ENCODE measurements around the gene SELENOK.
A peak's percentile ranks its signal among the peaks of the same experiment; 100 is the strongest.

The SELENOK gene

GRCh38 chr3:53885239-53885638 is 6.4 kb downstream of the SELENOK start:
- H3K4me1 ChIP-seq (ENCODE audit: insufficient read depth, poor library complexity, severe bottlenecking), result peaks cover 11% of the 10 kb centered on the region
- no peaks in the 10 kb centered on the region for H3K27me3 ChIP-seq (ENCODE audit: insufficient read depth, poor library complexity, severe bottlenecking)
- no peak for ATAC-seq (ENCODE audit: low read depth)
- H3K4me3 ChIP-seq (ENCODE audit: severe bottlenecking), result no peak overlapping the region
- peaks cover 57% of the 10 kb centered on the region for H3K36me3 ChIP-seq (ENCODE audit: low read depth)
- no peak for TF ChIP-seq CTCF (IDR thresholded peaks at IDR 0.05; ENCODE audit: poor library complexity, severe bottlenecking)
- H3K27ac ChIP-seq (ENCODE audit: poor library complexity, severe bottlenecking), result no peak overlapping the region
- DNase-seq (ENCODE audit: low spot score), result no peak
- no peaks in the 10 kb centered on the region for H3K9me3 ChIP-seq (ENCODE audit: severe bottlenecking)

- no peaks in the 10 kb centered on the region for H3K27me3 ChIP-seq (ENCODE audit: insufficient read depth, poor library complexity, severe bottlenecking)
- H3K4me3 ChIP-seq (ENCODE audit: severe bottlenecking), result no peak overlapping the region
- ATAC-seq (ENCODE audit: low read depth) (no peak), DNase-seq (ENCODE audit: low spot score) (no peak)
- H3K27ac ChIP-seq (ENCODE audit: poor library complexity, severe bottlenecking), result no peak overlapping the region
- H3K36me3 ChIP-seq (ENCODE audit: low read depth), result peaks cover 55% of the 10 kb centered on the region
- peaks cover 5% of the 10 kb centered on the region for H3K4me1 ChIP-seq (ENCODE audit: insufficient read depth, poor library complexity, severe bottlenecking)
- no peak for TF ChIP-seq CTCF (IDR thresholded peaks at IDR 0.05; ENCODE audit: poor library complexity, severe bottlenecking)
- H3K9me3 ChIP-seq (ENCODE audit: severe bottlenecking), result no peaks in the 10 kb centered on the region
Measured at GRCh38 chr3:53884623-53885022, 7.0 kb downstream of the SELENOK start.

- H3K36me3 ChIP-seq (ENCODE audit: low read depth), result peaks cover 58% of the 10 kb centered on the region
- H3K27ac ChIP-seq (ENCODE audit: poor library complexity, severe bottlenecking), result no peak overlapping the region
Measured at GRCh38 chr3:53883008-53883407, 8.7 kb downstream of the SELENOK start.

GRCh38 chr3:53881691-53882593 is 9.7 kb downstream of the SELENOK start, which contains the start of gene ACTR8:
ACTR8 (minus strand) TSS chr3:53882152; CDS start chr3:53882101, 51 bp downstream.
- H3K36me3 ChIP-seq (ENCODE audit: low read depth), result peaks cover 58% of the 10 kb centered on the region
- peak; percentile 75 for DNase-seq (ENCODE audit: low spot score)
- no peaks in the 10 kb centered on the region for H3K4me1 ChIP-seq (ENCODE audit: insufficient read depth, poor library complexity, severe bottlenecking)

More at GRCh38 chr3:53883008-53883407, 8.7 kb downstream of the SELENOK start:
- Histone ChIP-seq H3K9me3 (ENCODE audit: severe bottlenecking) (no peaks in the 10 kb centered on the region), H3K27me3 (ENCODE audit: insufficient read depth, poor library complexity, severe bottlenecking) (no peaks in the 10 kb centered on the region), H3K4me3 (ENCODE audit: severe bottlenecking) (no peak overlapping the region), H3K4me1 (ENCODE audit: insufficient read depth, poor library complexity, severe bottlenecking) (no peaks in the 10 kb centered on the region)
- TF ChIP-seq CTCF (IDR thresholded peaks at IDR 0.05; ENCODE audit: poor library complexity, severe bottlenecking), result no peak
- no peak for ATAC-seq (ENCODE audit: low read depth)
- DNase-seq (ENCODE audit: low spot score), result no peak

More at GRCh38 chr3:53881691-53882593, 9.7 kb downstream of the SELENOK start, which contains the start of gene ACTR8:
- Histone ChIP-seq H3K27me3 (ENCODE audit: insufficient read depth, poor library complexity, severe bottlenecking) (no peaks in the 10 kb centered on the region), H3K4me3 (ENCODE audit: severe bottlenecking) (peak within 1 kb of the TSS; percentile 76), H3K9me3 (ENCODE audit: severe bottlenecking) (no peaks in the 10 kb centered on the region), H3K27ac (ENCODE audit: poor library complexity, severe bottlenecking) (peak within 1 kb of the TSS; percentile 52)
- ATAC-seq (ENCODE audit: low read depth), result peak; percentile 89
- TF ChIP-seq CTCF (IDR thresholded peaks at IDR 0.05; ENCODE audit: poor library complexity, severe bottlenecking), result peak; percentile 32

Data from RWPE2 (cell line).